ENCODE measurements around the gene FRMD5.
"Not testable (repeated sequence)": the region's sequence is repeated elsewhere in the genome, so short reads cannot be mapped to it uniquely, and the experiment has no call there.

FRMD5 gene
- 0.13 to 0.62 reads per million in 2 donors for total RNA-seq

GRCh38 chr15:44195151-44195740, at the start of gene FRMD5:
TSS of gene FRMD5 (minus strand) at chr15:44195271.
- DNase-seq: peak; percentile 57 to 94 (median 80)

DNA sequence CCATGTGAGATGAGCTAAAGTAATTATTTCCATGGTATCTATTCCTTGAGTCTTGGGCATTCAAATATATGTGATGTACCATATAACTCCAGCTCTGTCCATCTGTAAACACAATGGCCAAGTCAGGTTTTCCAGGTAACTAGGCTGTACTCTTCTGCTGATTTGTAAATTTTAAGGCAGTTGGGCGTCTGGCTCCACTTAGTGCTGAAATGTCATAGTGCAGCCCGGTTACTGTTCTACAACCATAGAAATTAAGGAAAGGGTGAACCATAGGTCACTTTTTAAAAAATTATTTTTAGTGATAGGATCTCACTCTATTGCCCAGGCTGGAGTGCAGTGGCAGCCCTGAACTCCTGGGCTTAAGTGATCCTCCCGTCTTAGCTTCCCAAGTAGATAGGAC, 48.8 kb upstream of the FRMD5 start:
- no peak for DNase-seq

DNA sequence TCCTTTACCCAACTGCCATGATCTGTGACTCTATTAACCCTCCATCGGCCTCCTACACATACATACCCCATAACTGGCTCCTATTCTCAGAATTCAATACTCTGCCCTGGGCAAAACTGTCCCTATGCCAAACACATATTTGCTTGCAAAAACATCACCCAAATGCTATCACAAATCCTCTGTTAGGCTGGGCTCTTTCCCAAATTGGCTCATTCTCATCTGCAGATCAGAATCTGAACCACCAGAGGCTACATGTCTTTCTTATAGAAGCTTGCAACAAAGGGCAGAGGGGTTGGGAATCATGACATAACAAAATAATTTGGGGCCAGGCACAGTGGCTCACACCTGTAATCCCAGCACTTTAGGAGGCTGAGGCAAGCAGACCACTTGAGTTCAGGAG, 48.1 kb upstream of the FRMD5 start:
- DNase-seq: no peak

DNA sequence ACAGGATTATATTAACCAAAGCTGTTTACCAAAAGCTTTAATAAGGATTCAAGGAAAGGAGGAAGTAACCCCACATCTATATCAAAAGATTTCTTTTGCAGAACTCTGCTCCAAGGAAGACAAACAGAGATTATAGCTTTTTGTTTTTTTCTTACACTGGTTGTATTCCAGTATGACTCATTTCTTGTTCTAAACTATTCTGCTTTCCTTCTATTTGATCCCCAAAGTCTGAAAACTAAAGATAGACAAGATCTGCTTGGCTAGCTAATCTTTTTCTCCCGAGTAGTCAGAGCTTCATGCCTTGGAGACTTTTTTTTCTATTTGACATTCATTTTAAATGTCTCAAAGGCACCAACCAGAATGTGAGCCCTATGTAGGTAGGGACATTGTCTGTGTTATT, 36.8 kb upstream of the FRMD5 start:
- no peak for DNase-seq

DNA sequence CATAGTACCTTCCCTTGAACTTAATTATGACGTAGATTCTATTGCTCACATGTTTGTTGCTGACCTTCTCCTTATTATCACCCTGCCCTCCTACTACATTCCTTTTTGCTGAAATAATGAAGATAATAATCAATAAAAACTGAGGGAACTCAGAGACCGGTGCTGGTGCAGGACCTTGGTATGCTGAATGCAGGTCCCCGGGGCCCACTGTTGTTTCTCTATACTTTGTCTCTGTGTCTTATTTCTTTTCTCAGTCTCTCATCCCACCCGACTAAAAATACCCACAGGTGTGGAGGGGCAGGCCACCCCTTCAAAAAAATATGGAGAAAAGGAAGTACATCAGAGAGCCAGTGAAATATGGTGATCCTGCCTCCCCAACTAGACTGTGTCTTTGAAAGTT, 34.2 kb upstream of the FRMD5 start:
- DNase-seq: not testable (repeated sequence)

GRCh38 chr15:44227584-44227983, 32.5 kb upstream of the FRMD5 start:
- no peak for DNase-seq

DNA sequence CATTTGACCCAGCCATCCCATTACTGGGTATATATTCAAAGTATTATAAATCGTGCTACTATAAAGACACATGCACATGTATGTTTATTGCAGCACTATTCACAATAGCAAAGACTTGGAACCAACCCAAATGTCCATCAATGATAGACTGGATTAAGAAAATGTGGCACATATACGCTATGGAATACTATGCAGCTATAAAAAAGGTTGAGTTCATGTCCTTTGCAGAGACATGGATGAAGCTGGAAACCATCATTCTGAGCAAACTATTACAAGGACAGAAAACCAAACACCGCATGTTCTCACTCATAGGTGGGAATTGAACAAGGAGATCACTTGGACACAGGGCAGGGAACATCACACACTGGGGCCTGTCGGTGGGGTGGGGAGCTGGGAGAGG, 31.9 kb upstream of the FRMD5 start:
- not testable (repeated sequence) for DNase-seq

DNA sequence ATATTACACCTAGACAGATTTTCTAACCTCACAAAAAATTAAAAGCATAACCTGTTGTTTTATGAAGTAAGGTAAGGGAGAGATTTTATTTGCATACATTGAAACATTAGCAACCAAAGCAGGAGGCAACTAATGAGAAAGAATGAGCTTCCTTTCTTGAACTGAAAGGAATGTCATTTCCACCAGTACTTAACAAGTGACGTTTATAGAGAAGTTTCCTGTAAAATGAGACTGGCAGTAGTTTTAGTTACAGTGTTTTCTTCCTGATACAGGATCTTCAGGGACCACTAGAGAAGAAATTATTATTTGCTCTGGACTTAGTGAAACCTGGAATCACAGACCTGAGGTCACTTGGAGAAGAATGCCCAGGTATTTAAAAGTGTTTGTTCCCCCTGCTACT, 27.4 kb upstream of the FRMD5 start:
- DNase-seq: no peak

DNA sequence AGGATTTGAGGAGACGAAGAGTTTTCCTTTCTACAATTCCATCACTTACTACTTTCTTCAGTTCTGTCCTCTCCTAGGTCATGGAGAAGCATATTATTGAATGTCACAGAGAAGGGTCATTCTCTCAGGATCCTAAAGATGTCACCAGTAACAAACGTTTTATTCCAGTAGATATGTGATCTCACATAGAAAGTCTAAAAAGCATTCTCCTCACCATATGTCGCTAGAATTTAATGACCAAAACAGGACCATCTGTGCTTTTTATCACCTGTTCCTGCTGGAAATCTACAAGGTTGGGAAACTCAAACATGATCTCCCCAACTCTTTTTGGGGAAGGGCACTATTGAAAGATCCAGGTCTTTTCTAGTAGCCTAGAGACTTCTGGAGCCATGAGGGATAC, 24.0 kb upstream of the FRMD5 start:
- DNase-seq: no peak

DNA sequence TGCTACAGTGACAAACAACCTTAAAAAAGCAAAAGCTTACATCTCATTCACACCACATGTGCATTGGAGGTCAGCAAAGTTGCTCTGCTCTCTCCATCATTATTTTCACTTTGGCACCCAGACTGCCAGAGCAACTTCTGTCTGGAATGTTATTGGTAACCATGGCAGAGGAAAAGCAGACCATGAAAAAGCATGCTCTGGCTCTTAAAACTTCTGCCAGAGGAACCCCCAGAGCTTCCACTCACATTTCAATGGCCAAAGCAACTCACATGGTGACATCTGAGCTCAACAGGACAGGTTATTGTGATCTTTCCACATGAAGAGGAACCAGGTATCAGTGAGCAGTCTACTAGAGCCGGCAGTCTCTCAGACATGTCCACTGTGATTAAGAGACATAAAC, 21.9 kb upstream of the FRMD5 start:
- DNase-seq: no peak

DNA sequence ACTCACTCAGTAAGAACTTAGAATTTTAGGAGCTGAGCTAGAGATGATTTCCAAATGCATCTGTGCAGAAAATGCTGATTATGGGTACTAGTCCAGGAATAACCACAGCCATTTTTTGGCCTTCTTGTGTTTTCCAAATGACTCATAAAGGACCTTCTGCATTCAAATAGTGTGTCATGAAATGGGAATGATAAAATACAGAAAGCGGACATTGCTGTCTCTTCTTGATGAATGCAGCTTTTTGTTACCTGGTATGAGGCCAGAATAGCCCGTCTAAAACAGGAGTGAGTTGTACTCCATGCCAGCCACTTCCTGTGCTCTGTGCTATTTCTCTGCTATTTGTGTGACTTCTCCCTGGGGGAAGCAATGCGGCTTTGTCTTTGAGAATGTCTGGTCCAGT, 20.5 kb upstream of the FRMD5 start:
- DNase-seq: no peak

GRCh38 chr15:44208956-44209355, 13.9 kb upstream of the FRMD5 start:
- no peak for DNase-seq

DNA sequence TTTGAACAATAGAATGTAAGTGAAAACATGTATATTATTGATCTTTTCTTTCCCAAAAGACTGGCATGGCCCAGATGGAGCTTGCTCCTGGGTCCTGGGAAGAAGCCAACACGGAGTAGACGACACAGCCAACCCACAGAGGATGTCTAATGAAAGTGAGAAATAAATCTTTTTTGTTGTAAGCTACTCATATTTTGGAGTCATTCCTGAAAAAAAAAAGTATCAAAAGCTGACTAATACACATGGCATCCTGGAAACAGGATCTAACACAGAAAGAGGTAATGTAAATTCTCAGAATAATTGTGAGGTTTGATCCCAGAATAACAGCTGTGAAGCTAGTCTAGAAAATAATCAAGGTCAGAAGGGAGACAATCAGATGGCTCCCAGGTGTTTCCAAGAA, 12.6 kb upstream of the FRMD5 start:
- DNase-seq: no peak

DNA sequence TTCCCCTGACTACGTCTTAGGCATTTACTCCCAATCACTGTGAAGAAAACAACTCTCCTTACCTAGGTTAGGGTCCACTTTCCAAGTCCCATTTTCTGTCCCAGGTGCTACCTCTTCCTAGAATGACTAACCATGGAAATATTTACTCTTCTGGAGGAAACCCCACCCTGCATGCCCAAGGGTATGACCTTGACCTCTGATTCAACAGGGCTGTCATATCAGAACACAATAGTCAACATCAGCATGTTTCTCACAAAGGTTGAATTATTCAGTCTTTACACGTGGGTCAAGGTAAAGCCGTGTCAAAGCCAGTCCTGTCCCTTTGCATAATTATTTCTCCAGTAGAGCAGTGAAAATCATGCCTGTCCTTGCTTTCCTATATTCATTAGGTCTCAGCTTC, 4.3 kb upstream of the FRMD5 start:
- DNase-seq: no peak

GRCh38 chr15:44194323-44195150, 534 bp downstream of the FRMD5 start:
- DNase-seq: peak; percentile 4 to 36 (median 11)

DNA sequence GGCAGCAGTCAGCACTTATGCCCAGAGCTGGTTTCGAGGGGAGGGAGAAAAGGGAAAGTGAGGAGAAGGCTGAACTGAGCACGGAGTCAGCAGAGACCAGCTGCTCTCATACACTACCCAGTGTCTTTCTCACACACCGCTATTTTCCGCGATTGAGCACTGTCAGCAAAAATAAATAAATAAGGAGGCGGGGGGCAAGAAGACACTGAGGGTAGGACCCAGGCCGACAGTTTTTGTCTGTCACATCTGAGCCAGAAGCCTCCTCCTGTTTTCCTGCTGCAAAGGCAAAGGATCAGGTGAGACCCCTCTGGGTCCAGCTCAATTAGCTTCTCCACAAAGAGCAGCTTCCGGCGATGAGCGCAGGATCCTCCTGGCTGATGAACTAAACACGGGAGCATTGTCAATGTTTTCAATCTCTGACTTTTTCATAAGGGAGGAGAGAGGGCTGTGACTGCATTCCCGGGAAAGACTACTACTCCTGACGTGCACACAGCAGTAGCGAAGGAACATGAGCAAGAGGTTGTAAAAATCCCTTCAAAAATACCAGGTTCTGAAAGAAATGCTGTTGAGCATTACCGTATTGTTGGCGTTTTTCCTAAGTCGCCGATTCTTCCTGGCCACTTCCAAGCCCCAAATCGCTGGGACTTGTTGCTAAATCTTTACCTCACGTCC, 1.3 kb downstream of the FRMD5 start:
- no peak for DNase-seq

GRCh38 chr15:44188795-44189194, 6.3 kb downstream of the FRMD5 start:
- no peak for DNase-seq

GRCh38 chr15:44186705-44187104, 8.4 kb downstream of the FRMD5 start:
- no peak for DNase-seq

DNA sequence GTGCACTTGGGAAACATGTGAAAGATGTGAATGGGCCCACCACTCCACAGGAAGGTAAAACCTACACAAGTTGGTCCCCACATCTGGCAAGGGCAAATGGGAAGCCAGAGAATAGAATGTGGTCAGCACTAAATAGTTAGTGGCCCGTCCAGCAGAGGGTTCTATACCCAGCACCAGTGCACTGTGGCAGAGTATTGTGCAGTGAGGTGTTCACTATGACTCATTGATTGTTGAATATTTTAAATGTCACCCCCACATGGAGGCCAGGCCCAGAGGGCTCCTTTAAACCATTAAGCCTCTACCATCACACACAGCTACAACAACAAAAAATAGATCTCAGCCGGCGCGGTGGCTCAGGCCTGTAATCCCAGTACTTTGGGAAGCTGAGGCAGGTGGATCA, 11.7 kb downstream of the FRMD5 start:
- no peak for DNase-seq

DNA sequence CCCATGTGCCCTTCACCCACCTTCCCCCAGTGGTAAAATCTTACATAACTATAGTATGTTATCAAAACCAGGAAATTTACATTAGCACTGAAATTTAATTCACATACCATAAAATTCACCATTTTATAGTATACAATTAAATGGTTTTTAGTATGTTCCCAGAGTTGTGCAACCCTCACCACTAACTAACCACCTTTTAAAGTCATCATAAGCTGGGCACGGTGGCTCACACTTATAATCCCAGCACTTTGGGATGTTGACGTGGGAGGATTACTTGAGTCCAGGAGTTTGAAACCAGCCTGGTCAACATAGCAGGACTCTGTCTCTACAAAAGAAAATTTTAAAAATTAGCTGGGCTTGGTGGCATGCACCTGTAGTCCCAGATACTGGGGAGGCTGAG, 13.7 kb downstream of the FRMD5 start:
- no peak for DNase-seq

- DNase-seq: no peak
Measured at GRCh38 chr15:44177139-44177538, 17.9 kb downstream of the FRMD5 start.

DNA sequence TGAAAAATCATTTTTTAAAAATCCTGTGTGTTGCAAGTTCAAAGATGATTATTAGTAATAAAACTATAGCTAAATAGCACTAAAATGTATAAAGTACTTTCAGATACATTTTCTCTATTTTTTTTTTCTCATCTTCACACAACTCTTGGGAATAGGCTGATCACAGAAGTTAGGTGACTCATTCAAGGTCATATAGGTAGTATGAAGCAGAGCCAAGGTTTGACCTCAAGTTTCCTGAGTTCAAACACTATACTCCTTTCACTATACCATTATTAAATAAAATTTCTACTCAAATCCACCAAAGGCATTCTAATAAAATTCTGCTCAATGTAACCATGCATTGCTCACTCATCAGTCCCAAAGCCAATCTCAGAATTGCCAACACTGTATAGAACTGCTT, 21.3 kb downstream of the FRMD5 start:
- no peak for DNase-seq

DNA sequence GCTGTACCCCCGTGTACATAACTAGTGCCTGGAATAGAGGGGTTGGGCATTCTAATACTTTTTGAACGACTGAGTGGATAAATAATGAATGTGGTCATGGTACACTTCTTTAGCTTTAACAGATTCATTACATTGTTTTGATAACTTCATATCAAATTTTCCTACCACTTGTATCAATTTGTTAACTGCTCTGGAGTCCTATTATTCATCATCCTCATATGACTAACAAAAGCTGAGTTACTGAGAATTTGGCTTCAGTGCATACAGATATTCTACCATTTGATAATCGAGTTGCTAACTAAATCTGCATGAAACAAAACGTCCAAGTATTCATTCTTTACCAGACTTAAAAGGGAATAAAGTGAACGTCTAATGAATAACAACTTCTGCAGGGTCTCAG, 31.7 kb downstream of the FRMD5 start:
- no peak for DNase-seq

DNA sequence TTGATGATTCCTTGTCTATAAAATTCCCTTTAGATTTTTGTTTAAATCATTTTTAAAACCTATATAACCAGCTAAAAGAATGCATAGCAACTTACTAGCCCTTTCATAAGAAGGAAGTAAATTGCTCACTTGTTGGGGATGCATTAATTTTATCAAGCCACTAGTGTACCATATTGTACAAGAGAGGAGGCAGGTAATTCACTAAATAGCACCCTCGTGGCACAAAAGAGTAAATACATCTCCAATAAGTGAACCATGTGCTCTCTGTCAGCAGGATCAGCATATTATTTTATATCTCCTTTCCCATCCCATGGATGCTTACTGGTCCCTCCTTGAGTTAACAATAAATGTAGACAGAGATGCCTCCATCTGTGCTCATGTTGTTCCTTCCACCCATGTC, 34.3 kb downstream of the FRMD5 start:
- no peak for DNase-seq

All from T-helper 2 cell (primary cell).